Activated T-cell treated with anti-CD3 and anti-CD28 coated beads, Interleukin-2, amount 50 U/mL, for 4 hours (primary cell): ENCODE results near the gene AMPD3. TPM values are rescaled to one million over a fixed set of nuclear protein-coding genes. Genes with fewer than 3 reads are reported as not detected.

Experiments used
- ATAC-seq, 2 donors: fragments of 200-7000 bp; cut with Tn5 transposase; one replicate each; pipeline ENCODE4 v1.10.0; 2021
- DNase-seq: peaks from one replicate; pipeline ENCODE4 v3.0.0-alpha.2; 2020
- H3K27me3 Mint-ChIP-seq: one replicate; pipeline ENCODE4 v1.8.0; 2021; ENCODE audit warnings: low read depth, mixed read lengths
- H3K36me3 Mint-ChIP-seq: one replicate; pipeline ENCODE4 v1.8.0; 2022; ENCODE audit warnings: mixed read lengths; ENCODE audit not compliant: insufficient read depth
- H3K4me1 Mint-ChIP-seq: one replicate; pipeline ENCODE4 v1.8.0; 2021; ENCODE audit warnings: low read depth, mixed read lengths
- H3K4me3 Mint-ChIP-seq: one replicate; pipeline ENCODE4 v1.8.0; 2021; ENCODE audit warnings: mild to moderate bottlenecking, moderate library complexity, mixed read lengths
- H3K9me3 Mint-ChIP-seq: one replicate; pipeline ENCODE4 v1.8.0; 2021; ENCODE audit warnings: mixed read lengths
- total RNA-seq, 3 donors: library from RNA; stranded (reverse); gene quantifications; one replicate each; pipeline ENCODE4 v1.2.1, GENCODE V29; 2021

AMPD3 gene
- total RNA-seq, 3 donors from 2014 or later, result 7.9 to 11.2 (median 9.0) TPM

- Mint-ChIP-seq H3K9me3 (no peaks in the 10 kb centered on the region), H3K27me3 (no peaks in the 10 kb centered on the region), H3K36me3 (peaks cover 30% of the 10 kb centered on the region), H3K4me1 (peaks cover 45% of the 10 kb centered on the region), H3K4me3 (no peak overlapping the region)
- ATAC-seq, result no peak
- DNase-seq, result no peak
Observed at GRCh38 chr11:10461276-10461790, 6.3 kb downstream of the AMPD3 start.

- Mint-ChIP-seq H3K4me3 (no peak overlapping the region), H3K36me3 (peaks cover 42% of the 10 kb centered on the region), H3K9me3 (no peaks in the 10 kb centered on the region)
Observed at GRCh38 chr11:10462746-10463300, 7.8 kb downstream of the AMPD3 start.

DNA sequence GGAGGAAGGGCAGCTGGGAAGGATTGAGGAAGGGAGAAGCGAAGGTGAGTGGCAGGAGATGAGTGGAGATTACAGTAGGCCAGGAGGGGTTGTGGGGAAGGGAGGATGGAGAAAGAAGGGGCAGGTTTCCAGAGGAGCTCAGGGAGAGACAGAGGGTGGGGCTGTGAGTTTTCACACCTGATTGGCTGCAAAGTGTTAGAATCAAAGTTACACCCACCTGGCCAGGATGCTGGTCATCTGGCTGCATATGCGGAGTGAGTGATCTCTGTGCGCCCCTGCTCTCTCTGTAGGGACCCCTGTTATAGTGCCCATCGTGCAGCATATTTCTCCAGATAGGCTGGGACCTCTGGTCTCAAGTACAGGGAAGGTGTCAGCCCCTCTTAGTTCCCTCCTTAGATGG is 18.3 kb downstream of the AMPD3 start:
- ATAC-seq, result no peak
- no peaks in the 10 kb centered on the region for H3K9me3 Mint-ChIP-seq
- no peaks in the 10 kb centered on the region for H3K27me3 Mint-ChIP-seq
- H3K36me3 Mint-ChIP-seq, result peaks cover 11% of the 10 kb centered on the region
- peaks cover 4% of the 10 kb centered on the region for H3K4me1 Mint-ChIP-seq
- no peak for DNase-seq
- no peak overlapping the region for H3K4me3 Mint-ChIP-seq

More at GRCh38 chr11:10462746-10463300, 7.8 kb downstream of the AMPD3 start:
- Mint-ChIP-seq H3K4me1 (peaks cover 34% of the 10 kb centered on the region), H3K27me3 (no peaks in the 10 kb centered on the region)
- ATAC-seq, result no peak
- DNase-seq, result no peak

- ATAC-seq (no peak), DNase-seq (no peak)
- no peak overlapping the region for H3K4me3 Mint-ChIP-seq
- no peaks in the 10 kb centered on the region for H3K9me3 Mint-ChIP-seq
- H3K36me3 Mint-ChIP-seq, result peaks cover 13% of the 10 kb centered on the region
- H3K4me1 Mint-ChIP-seq, result peaks cover 4% of the 10 kb centered on the region
- H3K27me3 Mint-ChIP-seq, result no peaks in the 10 kb centered on the region
Observed at GRCh38 chr11:10474551-10474950, 19.5 kb downstream of the AMPD3 start.

DNA sequence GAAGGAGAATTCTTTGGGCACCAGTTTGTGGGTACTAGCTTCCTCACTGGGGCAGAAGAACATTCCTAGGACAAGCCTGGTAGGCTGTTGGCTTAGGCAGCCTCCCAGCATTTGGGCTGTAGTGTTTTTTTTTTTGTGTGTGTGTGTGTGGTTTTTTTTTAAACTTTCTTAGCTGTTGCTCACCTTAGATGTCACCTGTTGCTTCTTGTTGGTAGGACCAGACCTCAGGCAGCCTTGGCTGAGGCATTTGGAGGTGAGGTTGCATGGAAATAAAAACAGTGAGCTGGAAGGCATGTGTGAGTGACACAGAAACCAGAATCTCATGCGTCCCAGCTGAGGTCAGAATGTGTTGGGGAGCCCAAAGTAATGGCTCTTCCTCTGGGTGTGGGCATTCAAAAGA is 21.3 kb downstream of the AMPD3 start:
- Mint-ChIP-seq H3K9me3 (no peaks in the 10 kb centered on the region), H3K4me1 (peaks cover 4% of the 10 kb centered on the region), H3K4me3 (no peak overlapping the region), H3K27me3 (no peaks in the 10 kb centered on the region), H3K36me3 (peaks cover 20% of the 10 kb centered on the region)
- no peak for DNase-seq
- no peak for ATAC-seq

DNA sequence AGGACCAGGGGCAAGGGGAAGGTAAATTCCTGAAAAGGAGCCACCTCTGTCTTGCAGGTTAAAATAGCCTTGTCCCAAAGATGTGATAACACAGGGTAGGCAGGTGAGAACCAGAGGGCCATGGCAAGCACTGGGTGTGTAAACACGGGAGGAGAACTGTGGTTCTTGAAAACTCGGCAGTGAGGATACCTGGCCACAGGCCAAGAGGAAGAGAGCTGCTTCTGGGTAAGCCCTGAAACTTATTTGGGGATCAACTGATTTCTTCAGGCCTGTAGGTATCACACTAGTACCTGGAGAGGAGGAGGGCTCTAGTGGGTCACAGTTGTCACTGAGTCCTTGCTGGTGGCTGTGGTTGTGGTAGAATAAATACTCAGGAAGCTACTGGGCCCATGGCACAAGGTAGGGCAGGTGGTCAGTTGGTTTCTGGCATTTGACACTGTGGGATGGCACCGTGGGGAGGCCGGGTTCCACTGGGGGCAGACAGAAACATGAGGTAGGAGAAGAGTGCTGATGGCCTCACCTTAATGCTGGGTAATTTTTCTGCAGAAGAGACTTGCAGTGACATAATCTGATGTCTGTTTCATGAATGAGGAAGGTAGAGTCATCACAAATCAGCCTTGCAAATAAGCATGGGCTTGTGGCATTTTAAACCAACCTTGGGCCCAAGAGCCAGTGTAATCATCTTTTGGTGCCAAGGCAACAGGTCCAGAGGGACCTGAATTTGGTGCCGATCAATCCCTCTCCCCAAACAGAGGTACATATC is 22.0 kb downstream of the AMPD3 start:
- H3K36me3 Mint-ChIP-seq, result peaks cover 20% of the 10 kb centered on the region
- H3K4me1 Mint-ChIP-seq, result peaks cover 4% of the 10 kb centered on the region
- no peak overlapping the region for H3K4me3 Mint-ChIP-seq
- ATAC-seq, result no peak
- DNase-seq, result no peak
- H3K27me3 Mint-ChIP-seq, result no peaks in the 10 kb centered on the region
- no peaks in the 10 kb centered on the region for H3K9me3 Mint-ChIP-seq

DNA sequence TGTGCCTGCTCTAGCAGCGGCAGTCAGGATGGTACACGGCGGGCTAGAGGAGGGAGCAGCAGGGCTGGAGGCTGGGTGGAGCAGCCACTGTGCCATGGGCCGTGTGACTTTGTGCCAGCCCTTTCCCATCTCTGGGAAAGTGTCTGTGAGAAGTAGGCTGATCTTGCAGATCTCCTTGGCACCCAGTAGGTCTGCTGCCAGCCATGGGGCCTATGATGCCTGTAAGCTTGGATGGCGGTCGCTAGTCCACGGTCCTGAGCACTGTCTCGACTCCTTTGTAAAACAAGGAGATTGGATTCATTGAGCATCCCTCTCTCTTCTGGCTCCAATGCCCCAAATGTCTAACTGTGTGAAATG is 22.6 kb downstream of the AMPD3 start:
- Mint-ChIP-seq H3K9me3 (no peaks in the 10 kb centered on the region), H3K4me1 (peaks cover 4% of the 10 kb centered on the region), H3K4me3 (no peak overlapping the region), H3K36me3 (peaks cover 22% of the 10 kb centered on the region), H3K27me3 (no peaks in the 10 kb centered on the region)
- ATAC-seq (no peak), DNase-seq (no peak)

DNA sequence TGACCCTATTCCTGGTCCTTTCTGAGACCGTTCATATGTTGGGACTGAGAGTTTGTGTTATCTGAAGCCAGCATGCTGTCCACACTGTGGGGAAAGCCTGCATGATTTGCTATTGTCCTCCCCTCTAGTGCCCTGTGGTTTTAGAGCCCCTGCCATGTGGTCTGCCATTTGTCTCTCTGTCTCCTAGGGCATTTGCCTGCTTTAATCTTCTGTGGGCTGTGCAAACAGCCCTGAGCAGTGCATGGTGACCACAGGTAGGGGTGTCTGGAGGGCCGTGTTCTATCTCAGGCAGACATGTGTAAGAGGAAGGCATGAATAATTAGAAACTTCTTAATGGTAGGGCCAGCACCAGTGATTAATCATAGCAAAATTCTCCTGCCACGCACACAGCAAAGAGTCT is 23.0 kb downstream of the AMPD3 start:
- no peak for ATAC-seq
- peaks cover 25% of the 10 kb centered on the region for H3K36me3 Mint-ChIP-seq
- H3K9me3 Mint-ChIP-seq, result no peaks in the 10 kb centered on the region
- no peak overlapping the region for H3K4me3 Mint-ChIP-seq
- H3K27me3 Mint-ChIP-seq, result no peaks in the 10 kb centered on the region
- no peak for DNase-seq
- peaks cover 4% of the 10 kb centered on the region for H3K4me1 Mint-ChIP-seq

- H3K9me3 Mint-ChIP-seq, result no peaks in the 10 kb centered on the region
Observed at GRCh38 chr11:10478574-10479550, 23.8 kb downstream of the AMPD3 start.

DNA sequence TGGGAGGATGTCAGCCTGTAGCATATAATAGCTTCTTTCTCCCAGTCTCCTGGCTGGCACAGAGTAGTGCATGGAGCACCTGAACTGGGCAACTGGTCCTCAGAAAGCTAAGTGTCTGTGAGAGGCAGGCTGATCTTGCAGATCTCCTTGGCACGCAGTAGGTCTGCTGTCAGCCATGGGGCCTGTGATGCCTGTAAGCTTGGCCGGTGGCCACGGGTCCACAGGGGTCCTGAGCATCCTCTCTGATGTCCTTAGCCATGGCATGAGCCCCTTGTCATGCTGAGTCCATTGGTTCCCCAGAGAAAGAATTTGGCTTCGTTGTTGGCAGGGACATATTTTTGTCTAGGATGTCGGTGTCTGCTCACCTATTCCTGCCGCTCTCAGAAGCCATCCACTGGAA is 25.0 kb downstream of the AMPD3 start:
- Mint-ChIP-seq H3K27me3 (no peaks in the 10 kb centered on the region), H3K4me1 (no peaks in the 10 kb centered on the region), H3K9me3 (no peaks in the 10 kb centered on the region), H3K36me3 (peaks cover 28% of the 10 kb centered on the region), H3K4me3 (no peak overlapping the region)
- ATAC-seq, result no peak
- DNase-seq, result no peak

More at GRCh38 chr11:10478574-10479550, 23.8 kb downstream of the AMPD3 start:
- ATAC-seq (no peak), DNase-seq (no peak)
- H3K4me1 Mint-ChIP-seq, result peaks cover 1% of the 10 kb centered on the region
- H3K4me3 Mint-ChIP-seq, result no peak overlapping the region
- H3K27me3 Mint-ChIP-seq, result no peaks in the 10 kb centered on the region
- H3K36me3 Mint-ChIP-seq, result peaks cover 22% of the 10 kb centered on the region

- no peaks in the 10 kb centered on the region for H3K27me3 Mint-ChIP-seq
- no peaks in the 10 kb centered on the region for H3K9me3 Mint-ChIP-seq
- no peaks in the 10 kb centered on the region for H3K4me1 Mint-ChIP-seq
- no peak for ATAC-seq
- H3K4me3 Mint-ChIP-seq, result no peak overlapping the region
- DNase-seq, result no peak
- H3K36me3 Mint-ChIP-seq, result peaks cover 28% of the 10 kb centered on the region
Observed at GRCh38 chr11:10480760-10481159, 25.7 kb downstream of the AMPD3 start.

DNA sequence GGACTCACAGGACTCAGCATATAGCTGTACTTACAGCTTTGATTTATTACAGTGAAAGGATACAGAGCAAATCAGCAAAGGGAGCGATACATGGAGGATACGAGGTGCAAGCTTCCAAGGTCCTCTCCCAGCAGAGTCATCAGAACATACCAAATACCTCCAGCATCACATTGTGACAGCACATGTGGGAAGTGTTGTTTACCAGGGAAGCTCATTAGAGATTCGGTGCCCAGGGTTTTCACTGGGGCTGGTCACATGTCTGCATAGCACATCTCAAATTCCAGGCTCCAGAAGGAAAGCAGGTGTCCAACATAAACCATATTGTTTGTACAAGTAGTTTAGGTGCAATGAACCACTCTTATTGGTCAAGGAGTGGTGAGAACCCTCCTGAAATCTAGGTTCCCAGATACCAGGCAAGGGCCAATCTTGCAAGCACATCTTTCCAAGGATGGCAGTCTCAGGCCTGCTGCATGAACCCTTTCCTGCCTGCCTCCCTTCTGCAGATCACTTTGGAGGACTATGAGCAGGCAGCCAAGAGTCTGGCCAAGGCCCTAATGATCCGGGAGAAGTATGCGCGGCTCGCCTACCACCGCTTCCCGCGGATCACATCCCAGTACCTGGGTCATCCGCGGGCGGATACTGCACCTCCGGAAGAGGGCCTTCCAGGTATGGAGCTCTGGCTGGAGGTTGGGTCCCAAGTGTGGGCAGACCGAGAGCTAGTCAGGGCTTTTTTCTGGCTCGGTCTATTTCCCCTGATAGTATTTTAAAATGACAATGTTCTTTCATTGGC is 26.7 kb downstream of the AMPD3 start:
- no peaks in the 10 kb centered on the region for H3K4me1 Mint-ChIP-seq
- no peak overlapping the region for H3K4me3 Mint-ChIP-seq
- H3K27me3 Mint-ChIP-seq, result no peaks in the 10 kb centered on the region
- no peaks in the 10 kb centered on the region for H3K9me3 Mint-ChIP-seq
- H3K36me3 Mint-ChIP-seq, result peaks cover 23% of the 10 kb centered on the region
- DNase-seq, result no peak
- no peak for ATAC-seq

DNA sequence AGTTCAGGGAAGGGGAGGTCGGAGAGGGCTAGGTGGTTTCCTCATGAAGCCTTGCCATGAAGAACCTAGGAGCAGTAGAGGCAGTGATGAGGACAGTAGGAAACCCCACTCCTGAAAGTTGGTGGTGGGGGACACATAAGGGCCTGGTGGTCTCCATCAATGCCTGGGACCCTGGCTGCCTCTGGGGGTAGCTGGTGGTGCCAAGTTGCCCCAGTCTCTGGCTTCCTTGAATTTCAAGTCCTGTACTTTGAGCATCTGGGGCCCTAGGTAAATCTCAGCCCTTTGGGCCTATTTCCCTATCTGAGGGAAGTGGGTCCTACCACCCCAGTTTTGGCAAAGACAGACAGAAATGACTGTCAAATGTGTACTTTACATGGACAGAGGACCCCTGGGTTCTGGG is 28.1 kb downstream of the AMPD3 start:
- ATAC-seq, result no peak
- peaks cover 1% of the 10 kb centered on the region for H3K4me1 Mint-ChIP-seq
- no peak for DNase-seq
- no peaks in the 10 kb centered on the region for H3K27me3 Mint-ChIP-seq
- H3K36me3 Mint-ChIP-seq, result peaks cover 26% of the 10 kb centered on the region
- no peaks in the 10 kb centered on the region for H3K9me3 Mint-ChIP-seq
- H3K4me3 Mint-ChIP-seq, result no peak overlapping the region

DNA sequence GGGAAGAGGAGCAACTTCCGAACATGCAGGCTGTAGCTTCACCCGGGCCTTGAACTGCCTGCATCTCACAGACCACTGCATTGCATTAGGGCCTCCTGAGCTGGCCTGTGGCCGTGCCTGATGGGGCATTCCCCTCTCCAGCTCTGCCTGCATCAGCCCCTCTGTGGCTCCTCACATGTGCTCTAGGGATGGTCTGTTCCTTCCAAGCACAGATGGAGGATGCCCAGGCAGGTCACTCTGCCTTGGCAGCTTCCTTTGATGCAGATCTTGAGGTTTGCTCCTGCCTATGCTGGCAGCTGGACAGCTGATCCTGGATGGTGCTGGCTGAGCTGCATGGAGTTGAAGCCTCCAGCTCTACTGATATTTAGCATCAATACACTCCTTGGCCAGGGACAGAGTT is 28.5 kb downstream of the AMPD3 start:
- H3K36me3 Mint-ChIP-seq, result peaks cover 26% of the 10 kb centered on the region
- no peak overlapping the region for H3K4me3 Mint-ChIP-seq
- no peaks in the 10 kb centered on the region for H3K27me3 Mint-ChIP-seq
- H3K4me1 Mint-ChIP-seq, result peaks cover 5% of the 10 kb centered on the region
- DNase-seq (no peak), ATAC-seq (no peak)
- no peaks in the 10 kb centered on the region for H3K9me3 Mint-ChIP-seq
